Measurements from ENCODE around the gene CCDC169.

- TF ChIP-seq GATA3 (IDR thresholded peaks at IDR 0.05; ENCODE audit: low read depth, low read length) (no peak), GATA2 (IDR thresholded peaks at IDR 0.05; ENCODE audit: low read depth, low read length) (no peak)
These were observed 31.2 kb upstream of the CCDC169 start for GRCh38 chr13:36328821-36329220.

Data from SH-SY5Y (cell line).